ENCODE measurements around the gene GGPS1. TPM values are rescaled to one million over a fixed set of nuclear protein-coding genes. Genes with fewer than 3 reads are reported as not detected.

Gene GGPS1
- total RNA-seq, 1 donor from 2014 or later, result 21.1 TPM

Other genes with a start within 250 kb of the GGPS1 start
- gene TOMM20, start 199.7 kb upstream of the GGPS1 start, total RNA-seq, result 102 TPM
- 63.7 TPM for gene RBM34, start 167.3 kb upstream of the GGPS1 start, total RNA-seq
- 13.5 TPM for gene ARID4B, start 391 bp upstream of the GGPS1 start, total RNA-seq
- 17.9 TPM for gene TBCE, start 38.9 kb downstream of the GGPS1 start, total RNA-seq
- 25.5 TPM for gene B3GALNT2, start 175.9 kb downstream of the GGPS1 start, total RNA-seq